ENCODE results near the gene POM121.
"Not testable (repeated sequence)": the region's sequence is repeated elsewhere in the genome, so short reads cannot be mapped to it uniquely, and the experiment has no call there.

The POM121 gene

DNA sequence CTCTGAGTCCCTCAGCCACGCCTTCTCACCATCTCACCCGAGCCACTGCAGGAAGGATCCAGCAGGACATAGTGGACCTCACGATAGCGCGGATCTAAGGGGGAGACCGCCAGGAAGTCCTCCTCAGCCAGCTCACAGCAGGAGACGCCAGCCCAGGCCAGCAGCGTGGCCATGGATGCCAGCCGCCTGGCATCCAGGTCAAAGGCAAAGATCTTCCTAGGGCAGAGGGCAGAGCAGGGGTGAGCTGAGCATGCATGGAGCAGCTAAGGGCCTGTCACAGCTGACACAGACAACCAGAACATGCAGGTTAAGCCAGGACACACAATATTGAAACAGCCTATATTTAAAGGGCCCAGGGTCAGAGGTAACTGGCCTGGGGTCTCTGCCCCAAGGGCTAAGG lies 24.4 kb downstream of the POM121 start:
- not testable (repeated sequence) for DNase-seq (ENCODE audit: low read depth, low spot score)

DNA sequence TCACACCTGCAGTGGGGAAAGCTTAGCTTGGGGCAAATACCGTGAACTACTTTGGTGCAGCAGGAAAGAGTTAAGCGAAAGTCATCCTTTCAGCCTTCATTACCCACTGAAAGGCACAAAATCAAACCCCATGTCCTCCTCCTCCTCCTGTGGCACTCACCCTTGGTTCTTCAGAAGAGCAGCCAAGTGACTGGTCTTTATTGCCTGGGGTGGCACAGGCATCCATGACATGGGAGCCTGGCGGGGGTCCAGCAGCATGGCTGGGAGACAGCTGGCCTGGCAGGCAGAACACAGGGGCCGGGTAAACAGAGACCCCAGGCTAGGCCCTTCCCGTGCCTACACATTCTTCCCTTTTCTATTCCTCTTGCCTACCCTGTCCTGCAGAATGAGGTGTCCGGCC lies 24.8 kb downstream of the POM121 start:
- DNase-seq (ENCODE audit: low read depth, low spot score): not testable (repeated sequence)

DNA sequence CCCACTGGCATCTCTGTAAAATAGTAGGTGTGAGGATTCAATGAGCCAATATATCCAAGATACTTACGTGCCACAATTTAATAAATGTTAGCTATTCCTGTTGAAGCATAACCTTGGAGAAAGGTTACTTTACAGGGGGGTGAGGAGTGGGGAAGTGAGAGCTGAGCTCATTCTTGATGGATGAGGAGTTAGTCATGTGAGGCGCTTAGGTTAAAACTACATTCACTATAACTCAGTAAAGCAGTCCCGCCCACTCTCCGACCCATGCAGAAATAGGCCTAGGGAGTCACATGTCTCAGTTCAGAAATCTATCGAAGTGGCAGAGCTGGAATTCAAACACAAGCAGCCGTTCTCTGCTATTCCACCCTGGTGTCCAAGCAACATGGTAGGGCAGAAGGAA lies 25.5 kb downstream of the POM121 start:
- not testable (repeated sequence) for DNase-seq (ENCODE audit: low read depth, low spot score)

DNA sequence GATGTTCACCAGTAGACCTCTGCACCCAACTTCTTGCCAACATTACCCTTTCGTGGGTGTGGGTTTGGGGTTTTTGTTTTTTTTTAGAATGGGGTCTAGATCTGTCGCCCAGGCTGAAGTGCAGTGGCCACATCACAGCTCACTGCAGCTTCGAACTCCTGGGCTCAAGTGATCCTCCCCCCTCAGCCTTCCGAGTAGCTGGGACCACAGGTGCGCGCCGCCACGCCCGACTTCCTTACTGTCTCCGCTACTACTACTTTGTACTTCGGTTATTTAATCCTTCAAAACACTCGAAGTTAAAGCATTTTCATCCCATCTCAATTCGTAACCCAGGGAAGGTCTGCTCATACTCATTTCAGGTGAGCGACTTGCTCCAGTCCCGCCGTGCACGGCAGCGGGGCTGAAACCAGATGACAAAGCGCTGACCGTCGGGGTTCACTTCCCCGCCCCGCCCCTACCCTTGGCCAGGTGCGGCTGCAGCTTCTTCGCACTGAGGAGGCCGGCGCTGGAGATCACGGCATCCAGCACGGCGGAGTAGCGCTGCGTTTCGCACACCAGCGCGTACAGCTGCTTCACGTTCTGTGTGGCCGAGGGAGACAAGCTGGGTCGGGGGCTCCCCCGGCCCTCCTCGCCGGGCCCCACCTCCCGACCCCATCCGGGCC lies 29.1 kb downstream of the POM121 start:
- DNase-seq (ENCODE audit: low read depth, low spot score): not testable (repeated sequence)

DNA sequence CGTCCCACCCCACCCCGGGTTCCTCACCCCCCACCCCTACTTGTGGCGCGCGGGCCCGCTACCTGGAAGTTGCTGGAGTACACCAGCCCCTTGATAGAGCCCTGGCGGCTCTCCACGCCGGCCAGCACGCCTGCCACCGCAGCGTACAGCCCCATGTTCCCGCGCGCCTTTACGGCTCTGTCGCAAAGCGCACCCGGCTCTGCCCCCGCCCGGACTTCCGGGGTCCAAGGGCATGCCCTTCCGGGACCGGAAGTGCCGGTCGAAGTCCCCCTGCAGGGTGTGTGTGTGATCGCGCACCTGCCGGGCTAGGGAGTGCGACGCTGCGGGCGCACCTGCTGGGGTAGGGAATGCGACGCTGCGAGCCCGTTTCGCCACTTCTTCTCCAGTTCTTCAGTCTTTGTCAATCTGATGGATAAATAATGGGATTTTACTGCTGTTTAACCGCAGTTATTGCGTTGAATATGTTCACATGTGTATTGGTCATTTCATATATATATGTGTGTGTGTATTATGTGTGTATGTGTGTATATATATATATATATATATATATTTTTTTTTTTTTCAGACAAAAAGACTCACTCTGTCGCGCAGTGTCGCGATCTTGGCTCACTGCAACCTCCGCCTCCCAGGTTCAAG lies 29.8 kb downstream of the POM121 start:
- not testable (repeated sequence) for DNase-seq (ENCODE audit: low read depth, low spot score)

DNA sequence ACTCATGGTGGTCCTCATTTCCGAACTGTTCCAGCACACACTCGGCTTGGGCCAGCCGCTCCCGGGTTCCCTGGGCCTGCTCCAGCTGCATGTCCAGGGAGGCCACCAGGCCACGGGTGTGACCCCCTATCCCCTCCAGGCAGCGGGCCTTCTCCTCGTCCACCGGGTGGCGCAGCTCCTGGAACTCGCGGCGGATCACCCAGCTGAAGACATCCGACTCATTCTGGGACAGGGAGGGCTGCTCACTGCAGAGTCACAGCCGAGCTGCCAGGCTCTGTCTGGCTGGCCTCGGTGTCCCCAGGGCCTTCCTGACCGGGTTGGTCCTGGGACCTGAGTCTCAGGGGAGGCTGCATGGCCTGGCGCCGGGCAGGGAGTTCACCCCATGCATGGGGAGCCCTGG lies 35.1 kb downstream of the POM121 start:
- not testable (repeated sequence) for DNase-seq (ENCODE audit: low read depth, low spot score)

DNA sequence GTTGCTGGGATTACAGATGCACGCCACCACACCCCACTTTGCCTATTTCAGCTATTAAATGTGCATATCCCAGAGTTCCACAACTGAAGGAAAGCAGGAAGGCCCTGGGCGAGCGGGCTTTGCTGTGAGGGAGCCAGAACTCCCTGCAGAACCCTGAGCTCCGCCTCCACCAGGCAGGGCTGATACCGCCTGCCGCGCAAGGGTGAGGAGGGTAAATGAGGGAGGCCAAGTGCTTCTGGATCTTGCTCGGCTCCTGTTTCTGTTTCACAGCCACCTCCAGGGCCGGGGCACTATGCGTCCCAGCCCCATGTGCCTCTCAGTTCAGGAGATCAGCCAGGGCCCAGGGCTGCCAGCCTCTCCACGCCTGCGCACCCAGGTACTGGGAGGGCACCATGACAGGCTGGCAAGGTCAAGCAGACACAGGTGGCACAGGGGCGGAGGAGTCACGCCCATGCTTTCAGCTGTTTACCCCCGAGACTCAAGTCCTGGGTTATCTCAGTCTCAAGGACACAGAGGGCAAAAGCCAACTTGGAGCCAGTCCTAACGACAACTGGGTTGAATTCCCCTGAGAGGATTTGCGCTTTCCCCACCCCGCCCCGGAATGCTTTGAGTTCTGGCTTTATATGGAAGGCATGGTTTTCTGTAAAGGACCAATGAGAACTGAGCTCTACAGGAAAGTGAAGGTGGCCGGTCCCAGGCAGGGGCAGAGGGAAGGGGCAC lies 35.9 kb downstream of the POM121 start:
- not testable (repeated sequence) for DNase-seq (ENCODE audit: low read depth, low spot score)

DNA sequence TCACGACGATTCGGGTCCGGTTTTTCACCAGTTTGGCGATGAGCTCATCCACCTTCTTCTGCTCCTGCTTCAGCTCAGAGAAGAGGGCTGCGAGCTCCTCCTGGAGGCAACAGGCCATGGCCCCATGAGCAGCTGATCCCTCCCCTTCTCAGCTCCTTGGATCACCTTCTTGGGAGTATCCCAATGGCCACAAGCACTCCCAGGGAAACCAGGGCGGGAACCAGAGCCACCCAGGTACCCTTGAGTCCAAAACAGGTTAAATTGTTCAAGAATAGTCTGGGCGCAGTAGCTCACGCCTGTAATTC lies 36.4 kb downstream of the POM121 start:
- not testable (repeated sequence) for DNase-seq (ENCODE audit: low read depth, low spot score)

DNA sequence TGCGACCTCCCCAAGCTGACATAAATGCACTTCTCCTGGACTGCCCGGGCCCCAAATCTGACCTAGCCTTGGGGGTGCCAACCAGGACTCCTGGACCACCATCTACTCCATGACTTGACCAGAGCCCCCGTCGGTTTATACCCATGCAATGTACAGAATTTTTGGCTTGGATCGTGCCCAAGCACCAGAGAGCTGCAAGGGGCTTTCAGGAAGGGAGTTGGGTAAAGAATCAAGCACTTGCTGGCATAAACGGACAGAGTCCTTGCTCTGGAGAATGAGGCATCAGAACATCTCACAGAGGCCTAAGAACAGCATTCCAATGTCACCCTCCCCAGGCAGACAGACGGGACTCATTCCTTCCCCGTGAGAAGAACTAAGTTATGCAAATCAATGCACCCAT lies 38.2 kb downstream of the POM121 start:
- DNase-seq (ENCODE audit: low read depth, low spot score): not testable (repeated sequence)

DNA sequence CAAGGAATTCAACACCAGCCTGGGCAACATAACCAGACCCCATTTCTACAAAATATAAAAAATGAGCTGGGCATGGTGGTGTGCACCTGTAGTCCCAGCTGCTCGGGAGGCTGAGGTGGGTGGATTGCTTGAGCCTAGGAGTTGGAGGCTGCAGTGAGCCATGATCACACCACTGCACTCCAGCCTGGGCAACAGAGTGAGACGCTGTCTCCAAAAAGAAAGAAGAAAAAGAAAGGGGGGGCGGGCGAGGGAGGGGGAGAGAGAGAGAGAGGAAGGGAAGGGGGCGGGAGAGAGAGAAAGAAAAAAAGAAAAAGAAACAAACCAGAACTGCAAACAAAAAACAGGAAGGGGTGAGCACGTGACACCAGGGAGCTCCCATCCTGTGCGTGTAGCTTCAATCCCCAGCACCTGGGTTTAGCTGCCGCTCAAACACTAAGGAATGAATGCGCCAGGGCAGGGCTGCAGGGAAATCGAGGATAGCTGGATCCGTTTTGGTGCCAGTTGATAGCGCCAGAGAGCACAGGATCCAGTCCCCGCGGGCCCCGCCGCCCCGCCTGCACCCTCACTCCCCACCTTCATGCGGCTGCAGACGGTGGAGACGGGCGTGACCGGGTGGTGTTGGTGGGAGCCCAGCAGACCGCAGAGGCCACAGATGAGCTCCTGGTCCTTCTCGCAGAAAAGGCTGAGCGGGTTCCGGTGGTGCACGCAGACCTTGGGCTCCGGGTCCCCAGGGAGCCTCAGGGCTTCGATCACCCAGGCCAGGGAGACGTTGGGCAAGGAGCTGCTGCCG lies 40.5 kb downstream of the POM121 start:
- not testable (repeated sequence) for DNase-seq (ENCODE audit: low read depth, low spot score)

DNA sequence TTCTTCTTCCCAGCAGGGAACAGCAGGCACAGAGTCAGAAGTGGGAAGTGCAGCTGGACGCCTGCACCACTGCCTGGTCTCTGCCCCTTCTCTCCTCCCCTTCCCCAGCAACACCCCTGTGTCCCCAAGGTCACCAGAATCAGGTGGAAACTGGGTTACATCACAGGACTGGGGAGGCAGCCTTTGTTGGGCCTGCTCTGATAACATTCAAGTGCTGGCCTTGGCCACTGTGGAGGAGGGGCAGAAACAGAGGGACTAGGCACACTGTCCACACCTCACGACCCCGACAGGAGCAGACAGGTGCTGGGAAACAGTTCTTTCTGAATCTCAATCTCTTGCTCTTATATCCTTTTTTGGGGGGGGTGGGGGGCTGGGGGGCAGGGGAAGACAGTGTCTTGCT lies 42.0 kb downstream of the POM121 start:
- not testable (repeated sequence) for DNase-seq (ENCODE audit: low read depth, low spot score)

DNA sequence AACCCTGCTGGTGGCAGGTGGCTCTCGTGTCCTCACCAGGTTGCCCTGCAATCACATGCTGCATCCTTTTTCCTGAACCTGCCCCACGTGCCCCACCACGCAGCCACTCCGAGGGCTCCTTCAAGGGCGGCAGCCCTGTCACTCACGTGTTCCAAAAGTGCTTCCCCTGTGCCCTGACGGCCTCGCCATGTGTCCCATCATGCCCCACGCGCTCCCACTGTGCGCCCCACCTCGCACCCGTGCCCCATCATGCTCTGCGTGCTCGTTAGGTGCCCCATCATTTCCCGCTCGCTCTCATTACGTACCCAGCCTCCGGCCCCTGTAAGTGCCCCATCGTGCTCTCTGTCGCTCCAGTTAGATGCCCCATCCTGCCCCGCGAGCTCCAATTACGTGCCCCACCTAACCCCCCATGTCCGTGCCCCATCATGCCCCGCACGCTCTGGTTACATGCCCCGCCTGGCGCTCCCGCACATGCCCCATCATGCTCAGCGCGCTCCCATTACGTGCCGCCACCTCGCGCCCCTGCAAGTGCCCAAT lies 44.2 kb downstream of the POM121 start, which contains the start of gene TRIM74:
Gene TRIM74 (minus strand): TSS at position 487 of the 537 bp plus-strand sequence. CDS start 3,309 bp downstream, outside the sequence.
- DNase-seq (ENCODE audit: low read depth, low spot score): not testable (repeated sequence)

DNA sequence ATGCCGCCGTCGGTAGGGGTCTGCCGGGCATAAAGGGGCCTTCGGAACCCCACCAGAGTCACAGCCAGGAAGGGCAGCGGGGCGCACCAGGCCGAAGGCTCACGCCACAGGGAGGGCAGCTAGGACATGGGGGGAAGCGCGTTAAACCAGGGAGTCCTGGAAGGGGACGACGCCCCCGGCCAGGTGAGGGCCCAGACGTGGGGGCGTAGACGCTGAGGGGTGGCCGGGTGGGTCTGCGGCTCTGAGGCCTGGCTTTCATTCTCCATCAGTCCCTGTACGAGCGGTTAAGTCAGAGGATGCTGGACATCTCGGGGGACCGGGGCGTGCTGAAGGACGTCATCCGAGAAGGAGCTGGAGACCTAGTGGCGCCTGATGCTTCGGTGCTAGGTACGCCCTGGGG lies 44.8 kb downstream of the POM121 start:
- not testable (repeated sequence) for DNase-seq (ENCODE audit: low read depth, low spot score)

DNA sequence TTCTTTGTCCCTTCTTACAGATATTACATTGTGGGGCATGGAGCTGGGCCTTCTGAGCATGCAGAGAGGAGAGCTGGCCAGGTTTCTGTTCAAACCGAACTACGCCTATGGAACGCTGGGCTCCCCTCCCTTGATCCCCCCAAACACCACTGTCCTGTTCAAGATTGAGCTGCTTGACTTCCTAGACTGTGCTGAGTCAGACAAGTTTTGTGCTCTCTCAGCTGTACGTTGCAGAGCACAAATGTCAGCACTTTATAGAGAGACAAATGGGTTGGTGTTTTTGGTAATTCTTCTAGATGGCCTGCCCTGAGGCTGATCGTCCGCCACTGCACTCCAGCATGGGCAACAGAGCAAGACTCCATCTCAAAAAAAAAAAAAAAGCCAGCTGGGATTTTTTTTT lies 46.6 kb downstream of the POM121 start:
- DNase-seq (ENCODE audit: low read depth, low spot score): not testable (repeated sequence)

DNA sequence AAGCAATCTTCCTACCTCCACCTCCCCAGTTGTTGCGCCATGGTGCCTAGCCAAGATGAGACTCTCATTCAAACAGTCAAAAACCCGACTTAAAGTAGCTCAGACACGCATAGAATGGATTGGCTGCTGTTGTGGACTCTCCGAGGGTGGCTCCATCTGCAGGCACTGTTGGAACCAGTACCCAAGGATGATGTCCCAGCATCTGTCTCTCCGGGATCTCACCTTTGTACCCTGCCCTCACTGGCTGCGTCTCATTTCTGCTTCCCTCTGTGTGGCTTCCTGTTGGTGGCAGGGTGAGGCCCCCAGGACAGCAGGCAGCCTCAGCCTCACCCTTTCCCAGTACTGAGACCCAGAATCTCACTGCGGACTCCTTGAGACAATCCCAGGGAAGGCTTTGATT lies 49.9 kb downstream of the POM121 start:
- not testable (repeated sequence) for DNase-seq (ENCODE audit: low read depth, low spot score)

DNA sequence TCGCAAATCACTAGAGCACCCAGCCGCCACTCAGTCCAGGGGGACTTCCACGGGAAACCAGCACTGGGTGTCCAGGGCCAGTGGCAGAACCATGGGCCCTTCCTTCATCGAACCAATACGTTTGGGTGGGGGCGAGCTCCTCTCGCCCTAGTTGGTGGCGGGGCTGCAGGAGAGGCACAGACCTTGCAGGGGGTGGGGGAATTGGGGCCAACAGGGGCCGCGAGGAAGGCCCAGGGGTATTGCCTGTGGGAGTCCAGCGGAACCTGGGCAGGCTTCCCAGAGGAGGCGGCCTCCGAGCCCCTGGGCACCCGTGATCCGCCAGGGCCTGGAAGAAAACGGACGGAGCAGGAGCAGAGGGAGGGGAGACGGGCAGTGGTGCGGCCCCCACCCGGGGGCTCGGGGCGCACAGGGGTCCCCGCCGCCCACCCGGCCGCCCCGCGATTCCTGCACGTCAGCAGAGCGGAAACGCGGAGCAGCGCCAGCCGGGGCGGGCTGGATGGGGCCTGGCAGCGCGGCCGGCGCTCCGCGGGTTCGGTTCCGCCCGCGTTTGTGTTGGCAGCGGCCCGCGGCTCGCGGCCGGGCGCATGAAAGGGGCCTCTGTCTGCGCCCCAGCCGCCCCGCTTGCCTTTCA lies 50.9 kb downstream of the POM121 start:
- DNase-seq (ENCODE audit: low read depth, low spot score): not testable (repeated sequence)

DNA sequence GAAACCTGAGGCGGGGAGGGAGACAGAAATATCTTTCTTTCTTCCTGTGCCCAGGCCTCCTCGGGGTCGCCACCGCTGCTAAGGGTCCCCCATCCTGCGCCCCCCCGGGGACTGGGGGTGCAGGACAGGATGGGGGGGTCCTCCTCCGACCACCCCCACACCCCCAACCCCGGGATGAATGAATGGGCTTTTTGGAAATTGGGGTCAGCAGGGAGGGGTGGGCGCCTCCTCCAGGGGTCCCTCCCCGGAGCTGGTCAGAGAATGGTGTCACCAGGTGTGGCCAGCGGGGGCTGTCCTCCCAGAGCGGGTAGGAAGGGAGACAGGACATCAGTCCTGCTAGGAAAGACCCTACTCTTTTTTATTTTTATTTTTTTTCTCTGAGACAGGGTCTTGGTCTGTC lies 51.5 kb downstream of the POM121 start:
- DNase-seq (ENCODE audit: low read depth, low spot score): not testable (repeated sequence)

DNA sequence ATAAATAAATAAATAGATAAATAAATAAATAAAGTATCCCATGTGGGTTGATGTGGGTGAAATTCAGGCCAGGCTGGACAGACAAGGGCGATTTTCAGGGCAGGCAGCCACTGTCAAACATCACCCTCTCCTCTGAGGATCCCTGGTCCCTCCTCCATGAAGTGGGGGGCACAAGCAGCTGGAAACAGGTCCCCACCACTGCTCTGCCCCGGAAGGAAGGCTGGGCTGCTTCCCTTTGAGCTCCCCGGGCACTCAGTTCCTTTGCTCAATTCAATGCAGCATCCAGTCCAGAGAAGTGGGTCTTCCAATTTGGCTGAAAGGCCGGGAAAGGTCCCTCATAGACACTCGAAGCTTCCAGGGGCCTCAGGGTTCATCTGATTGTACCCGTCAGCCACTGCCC lies 55.5 kb downstream of the POM121 start:
- not testable (repeated sequence) for DNase-seq (ENCODE audit: low read depth, low spot score)

DNA sequence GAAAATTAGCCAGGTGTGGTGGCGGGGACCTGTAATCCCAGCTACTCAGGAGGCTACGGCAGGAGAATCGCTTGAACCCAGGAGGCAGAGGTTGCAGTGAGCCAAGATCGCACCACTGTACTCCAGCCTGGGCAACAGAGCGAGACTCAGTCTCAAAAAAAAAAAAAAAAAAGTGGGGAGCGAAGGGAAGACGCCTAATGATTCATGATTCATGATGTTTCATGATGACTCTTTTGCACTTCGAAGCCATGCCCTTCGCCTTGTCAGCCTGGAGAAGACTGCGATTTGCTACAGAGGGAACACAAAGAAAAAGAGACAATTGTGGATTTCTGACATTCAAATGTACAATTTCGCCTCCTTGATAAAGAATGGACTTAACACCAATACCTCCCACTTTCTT lies 57.2 kb downstream of the POM121 start:
- DNase-seq (ENCODE audit: low read depth, low spot score): not testable (repeated sequence)

DNA sequence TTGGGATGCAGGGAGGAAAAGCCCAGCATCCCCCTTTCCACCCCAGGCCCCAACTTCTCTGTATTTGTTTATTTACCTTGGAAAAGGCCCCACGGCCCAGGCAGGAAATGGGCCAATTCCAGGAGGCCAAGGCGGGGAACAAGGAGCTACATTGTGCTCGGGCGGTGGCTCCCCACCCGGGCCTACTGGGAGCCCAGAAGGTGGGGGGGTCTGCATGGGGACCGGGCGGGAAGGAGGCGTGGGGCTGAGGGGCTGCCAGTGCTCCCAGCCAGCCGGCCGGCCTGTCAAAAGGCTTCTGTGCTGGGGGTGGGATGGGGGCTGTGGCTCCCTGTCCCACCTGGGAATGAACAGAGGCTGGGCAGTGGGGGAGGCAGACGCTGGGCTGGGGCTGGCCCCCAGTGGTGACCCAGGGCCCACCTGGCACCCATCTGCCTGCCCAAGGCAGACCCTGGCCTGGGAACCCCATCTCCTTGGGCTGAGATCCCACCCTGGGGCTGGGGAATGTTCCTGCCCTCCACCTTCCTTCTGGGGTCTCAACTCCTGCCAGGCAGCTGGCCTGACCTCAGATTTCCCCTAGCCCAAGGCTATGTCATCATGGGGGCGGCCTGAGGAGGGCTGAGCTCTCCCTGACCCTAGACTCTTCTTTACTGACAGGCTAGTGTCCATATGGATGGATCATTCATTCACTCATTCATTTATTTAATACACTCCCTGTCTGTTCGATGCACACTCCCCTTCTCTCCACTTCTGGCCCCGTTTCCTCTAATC lies 65.4 kb downstream of the POM121 start:
- DNase-seq (ENCODE audit: low read depth, low spot score): not testable (repeated sequence)
